IMR-90 (cell line): ENCODE results near the gene HMOX1. TPM values are rescaled to one million over a fixed set of nuclear protein-coding genes. Genes with fewer than 3 reads are reported as not detected.

Source experiments
- ATAC-seq: fragments of 200-7000 bp; cut with Tn5 transposase; 2 replicates; pipeline ENCODE4 v1.9.1; 2020; ENCODE audit warnings: low read depth, mild to moderate bottlenecking, moderate library complexity
- BruUV-seq: library from RNA; stranded (reverse); fragments of 400-500 nt; replicated peaks from 2 replicates; lab custom pipeline; 2021; lab: Mats Ljungman, UMichigan
- CTCF ChIA-PET: fragments of 300-600 bp; formaldehyde crosslinking; extraction: SDS; loops from one replicate; lab custom pipeline; 2021; ENCODE audit warnings: antibody characterized with exemption; lab: Yijun Ruan, JAX
- POLR2A ChIA-PET: fragments of 300-600 bp; sonication (Branson Sonifier 250); formaldehyde crosslinking; loops from one replicate; lab custom pipeline; 2022; ENCODE audit warnings: antibody characterized with exemption; ENCODE audit not compliant: unreplicated experiment; lab: Charles Lee
- DNase-seq: peaks from one replicate; pipeline ENCODE4 v3.0.0; 2013
- H2AFZ ChIP-seq: replicated peaks from 2 replicates; pipeline ENCODE3; 2013; ENCODE audit warnings: low read length, mild to moderate bottlenecking; ENCODE audit not compliant: poor library complexity
- H2AK5ac ChIP-seq: 2 replicates; pipeline ENCODE4 v1.6.1; 2013; ENCODE audit warnings: low read depth, low read length, inconsistent platforms
- H2AK9ac ChIP-seq: replicated peaks from 2 replicates; pipeline ENCODE3; 2013; ENCODE audit warnings: mild to moderate bottlenecking, low read depth, low read length, moderate library complexity; ENCODE audit not compliant: poor library complexity
- H2BK120ac ChIP-seq: 2 replicates; pipeline ENCODE4 v1.6.1; 2013; ENCODE audit warnings: low read depth, low read length, inconsistent platforms
- H2BK15ac ChIP-seq: 3 replicates; pipeline ENCODE4 v1.6.1; 2013; ENCODE audit warnings: low read depth, low read length, inconsistent platforms
- H2BK20ac ChIP-seq: 2 replicates; pipeline ENCODE4 v1.6.1; 2013; ENCODE audit warnings: low read depth, mild to moderate bottlenecking, inconsistent platforms, low read length, moderate library complexity
- H2BK5ac ChIP-seq: 2 replicates; pipeline ENCODE4 v1.6.1; 2013; ENCODE audit warnings: mild to moderate bottlenecking, low read depth, low read length, inconsistent platforms; ENCODE audit not compliant: poor library complexity, severe bottlenecking
- H3K14ac ChIP-seq: replicated peaks from 2 replicates; pipeline ENCODE4 v1.6.1; 2013; ENCODE audit warnings: low read depth, low read length, inconsistent platforms
- H3K18ac ChIP-seq: 2 replicates; pipeline ENCODE4 v1.6.1; 2013; ENCODE audit warnings: low read depth, low read length, control low read depth
- H3K23ac ChIP-seq: 2 replicates; pipeline ENCODE4 v1.6.1; 2013; ENCODE audit warnings: low read depth, low read length, inconsistent platforms
- H3K27ac ChIP-seq: 2 replicates; pipeline ENCODE4 v1.5.1; 2013; ENCODE audit warnings: mild to moderate bottlenecking, control low read depth, low read length; ENCODE audit not compliant: insufficient read depth
- H3K27me3 ChIP-seq: 2 replicates; pipeline ENCODE4 v1.6.1; 2013; ENCODE audit warnings: low read length; ENCODE audit not compliant: control insufficient read depth, insufficient read depth
- H3K36me3 ChIP-seq: 2 replicates; pipeline ENCODE4 v1.6.1; 2013; ENCODE audit warnings: low read length, mixed read lengths; ENCODE audit not compliant: control insufficient read depth, insufficient read depth
- H3K4ac ChIP-seq: 2 replicates; pipeline ENCODE4 v1.6.1; 2013; ENCODE audit warnings: low read depth, low read length, inconsistent platforms
- H3K4me1 ChIP-seq: 2 replicates; pipeline ENCODE4 v1.6.1; 2013; ENCODE audit warnings: low read length, mixed read lengths; ENCODE audit not compliant: control insufficient read depth, insufficient read depth
- H3K4me2 ChIP-seq: 2 replicates; pipeline ENCODE4 v1.6.1; 2013; ENCODE audit warnings: low read depth, mild to moderate bottlenecking, control low read depth, low read length, moderate library complexity
- H3K4me3 ChIP-seq: 2 replicates; pipeline ENCODE4 v1.5.1; 2013; ENCODE audit warnings: low read depth, mild to moderate bottlenecking, control low read depth, low read length, moderate library complexity; ENCODE audit not compliant: insufficient read depth
- H3K56ac ChIP-seq: 2 replicates; pipeline ENCODE4 v1.6.1; 2013; ENCODE audit warnings: low read length, inconsistent platforms; ENCODE audit not compliant: insufficient read depth; ENCODE audit errors: extremely low read depth
- H3K79me1 ChIP-seq, 2 experiments: 2 replicates each; pipeline ENCODE4 v1.6.1; 2013; ENCODE audit warnings: low read length in 2 of 2, inconsistent platforms in 1 of 2, low read depth in 1 of 2
- H3K9ac ChIP-seq: 2 replicates; pipeline ENCODE4 v1.6.1; 2013; ENCODE audit warnings: low read depth, low read length, control low read depth
- H3K9me1 ChIP-seq: 2 replicates; pipeline ENCODE4 v1.6.1; 2013; ENCODE audit warnings: low read length, inconsistent platforms; ENCODE audit not compliant: insufficient read depth
- H3K9me3 ChIP-seq: 2 replicates; pipeline ENCODE4 v1.6.1; 2013; ENCODE audit warnings: low read length; ENCODE audit not compliant: control insufficient read depth, insufficient read depth
- H4K20me1 ChIP-seq: 2 replicates; pipeline ENCODE4 v1.6.1; 2013; ENCODE audit warnings: low read length, inconsistent platforms; ENCODE audit not compliant: insufficient read depth
- H4K5ac ChIP-seq: 2 replicates; pipeline ENCODE4 v1.6.1; 2013; ENCODE audit warnings: mild to moderate bottlenecking, low read depth, low read length, control low read depth
- H4K8ac ChIP-seq, 2 experiments: 2 replicates each; pipeline ENCODE4 v1.6.1; 2013; ENCODE audit warnings: low read depth in 2 of 2, low read length in 2 of 2, control low read depth in 1 of 2, inconsistent platforms in 1 of 2
- H4K91ac ChIP-seq: 2 replicates; pipeline ENCODE4 v1.6.1; 2013; ENCODE audit warnings: low read depth, low read length, inconsistent platforms; ENCODE audit not compliant: insufficient read depth
- BHLHE40 ChIP-seq: fragments of 150-350 bp; IDR thresholded peaks from 2 replicates; pipeline ENCODE4 v1.6.1; 2016; ENCODE audit warnings: mild to moderate bottlenecking, low read depth, low read length
- CEBPB ChIP-seq: IDR thresholded peaks from 2 replicates; pipeline ENCODE4 v1.6.1; 2012; ENCODE audit warnings: low read depth, low read length, improper control_type of control experiment
- CHD1 ChIP-seq: IDR thresholded peaks from 2 replicates; pipeline ENCODE4 v1.6.1; 2012; ENCODE audit warnings: low read depth, low read length, improper control_type of control experiment
- CTCF ChIP-seq: conservative IDR thresholded peaks from 2 replicates; pipeline ENCODE4 v1.5.1; 2012; ENCODE audit warnings: mild to moderate bottlenecking, low read depth, low read length, improper control_type of control experiment
- FOS ChIP-seq: fragments of 150-350 bp; IDR thresholded peaks from 2 replicates; pipeline ENCODE4 v1.6.1; 2016; ENCODE audit warnings: low read depth, low read length
- MAFK ChIP-seq: IDR thresholded peaks from 2 replicates; pipeline ENCODE4 v1.6.1; 2012; ENCODE audit warnings: low read depth, low read length, improper control_type of control experiment
- MAZ ChIP-seq: IDR thresholded peaks from 2 replicates; pipeline ENCODE4 v1.6.1; 2012; ENCODE audit warnings: low read depth, mild to moderate bottlenecking, low read length, improper control_type of control experiment, moderate library complexity, borderline replicate concordance
- NFE2L2 ChIP-seq: fragments of 150-350 bp; IDR thresholded peaks from 2 replicates; pipeline ENCODE4 v1.6.1; 2016; ENCODE audit warnings: low read depth, mild to moderate bottlenecking, low read length
- POLR2A ChIP-seq: IDR thresholded peaks from 2 replicates; pipeline ENCODE4 v1.6.1; 2012; ENCODE audit warnings: mild to moderate bottlenecking, low read depth, low read length
- RAD21 ChIP-seq: IDR thresholded peaks from 2 replicates; pipeline ENCODE4 v1.6.1; 2012; ENCODE audit warnings: low read length, improper control_type of control experiment
- RCOR1 ChIP-seq: IDR thresholded peaks from 2 replicates; pipeline ENCODE4 v1.6.1; 2012; ENCODE audit warnings: mild to moderate bottlenecking, low read length, improper control_type of control experiment; ENCODE audit not compliant: insufficient replicate concordance
- SMC3 ChIP-seq: fragments of 150-350 bp; IDR thresholded peaks from 2 replicates; pipeline ENCODE4 v1.6.1; 2016; ENCODE audit warnings: low read depth, mild to moderate bottlenecking, antibody characterized with exemption, low read length, moderate library complexity
- USF2 ChIP-seq: fragments of 150-350 bp; IDR thresholded peaks from 2 replicates; pipeline ENCODE4 v1.6.1; 2017; ENCODE audit warnings: mild to moderate bottlenecking, antibody characterized with exemption, low read length, low read depth
- WGBS, 2 experiments: methylation state at CpG; one replicate each; pipeline versions ENCODE4 v1.1.5 to v1.1.7; 2013; ENCODE audit warnings: missing lambda C conversion rate in 2 of 2; ENCODE audit not compliant: insufficient read length in 1 of 2; ENCODE audit errors: extremely low coverage in 2 of 2; 5-methylcytosine and 5-hydroxymethylcytosine counted together
- dilution Hi-C: fragments of 300-500 bp; cut with HindIII; formaldehyde crosslinking; loops from one replicate; pipeline ENCODE4 v1.14.3; 2018; ENCODE audit warnings: low sequenced_read_pairs; ENCODE audit not compliant: unreplicated experiment
- in situ Hi-C: fragments of 300-500 bp; cut with MboI; formaldehyde crosslinking; loops from 3 replicates; pipeline ENCODE4 v1.14.3; 2019; ENCODE audit warnings: low sequenced_read_pairs, inconsistent platforms, mixed read lengths
- intact Hi-C: fragments of 100-400 bp; cut with micrococcal nuclease; formaldehyde crosslinking; loops from 2 replicates; pipeline ENCODE4 v1.10.0; 2022
- polyA plus RNA-seq, 3 experiments: library from polyadenylated mRNA; depleted of rRNA; stranded (reverse); fragments of >200 nt; gene quantifications; 2 replicates each; pipeline ENCODE4 v1.2.3, GENCODE V29; 2012; ENCODE audit warnings: low replicate concordance in 1 of 3
- total RNA-seq: library from RNA; depleted of rRNA; stranded (reverse); fragments of >200 nt; gene quantifications from 2 replicates; pipeline ENCODE4 v1.2.3, GENCODE V29; 2012

Gene HMOX1
- total and polyA plus RNA-seq, 2 of the 4 experiments (the other 2 are of a cell fraction): 23.1 to 50.5 TPM

GRCh38 chr22:35417606-35418005, 36.7 kb downstream of the HMOX1 start:
- Histone ChIP-seq H3K36me3 (peaks cover 29% of the 10 kb centered on the region), H4K20me1 (no peaks in the 10 kb centered on the region), H3K18ac (no peak overlapping the region), H4K91ac (no peak overlapping the region), H3K56ac (no peak overlapping the region), H3K4me1 (peaks cover 2% of the 10 kb centered on the region), H3K4ac (no peak overlapping the region), H2AFZ (no peak overlapping the region), H3K14ac (no peak overlapping the region), H4K5ac (no peak overlapping the region), H3K4me3 (no peak overlapping the region), H3K27me3 (no peaks in the 10 kb centered on the region), H3K79me1 (peaks cover 0 to 3% of the 10 kb centered on the region in 2 experiments; a peak in 2 of 4 replicates), H3K9me3 (no peaks in the 10 kb centered on the region), H4K8ac (no peak overlapping the region), H2BK20ac (no peak overlapping the region), H2BK120ac (no peak overlapping the region), H3K9ac (no peak overlapping the region), H3K9me1 (0 out of 2 replicates have a peak, but pooled peaks cover 4% of the 10 kb centered on the region), H3K4me2 (no peak overlapping the region), H2BK15ac (no peak overlapping the region), H3K27ac (no peak overlapping the region), H2AK5ac (no peak overlapping the region), H2BK5ac (no peak overlapping the region), H2AK9ac (no peak overlapping the region), H3K23ac (no peak overlapping the region)
- ATAC-seq: no peak
- ChIA-PET POLR2A (no interaction called here), CTCF (interaction anchor here (0.8 kb wide), 1 partner anchor 13 kb away, joined by 3 read pairs; no protein-coding TSS in a partner anchor)
- in situ Hi-C loops: no loop called here
- no TSS peak for BruUV-seq
- dilution Hi-C loops: no loop called here
- intact Hi-C loops: no loop called here
- no peak for TF ChIP-seq FOS
- no peak for TF ChIP-seq USF2
- TF ChIP-seq CHD1: no peak
- no peak for TF ChIP-seq CEBPB
- no peak for TF ChIP-seq RCOR1
- TF ChIP-seq NFE2L2: no peak
- TF ChIP-seq MAFK: no peak
- TF ChIP-seq POLR2A: no peak
- TF ChIP-seq RAD21: no peak
- no peak for TF ChIP-seq CTCF
- no peak for TF ChIP-seq SMC3
- no peak for TF ChIP-seq BHLHE40
- no peak for TF ChIP-seq MAZ
- no peak for DNase-seq
- 81% methylated on average over 4 of the region's 9 CpGs; no CpG with 5 or more reads in 1 of the 2 experiments for WGBS, 2 experiments
